Breast epithelium (tissue), 4 donors: ENCODE data around the gene DPEP1. TPM values are rescaled to one million over a fixed set of nuclear protein-coding genes. Genes with fewer than 3 reads are reported as not detected.
"Not testable (repeated sequence)": the region's sequence is repeated elsewhere in the genome, so short reads cannot be mapped to it uniquely, and the experiment has no call there.

Experiments
- DNase-seq, 2 donors: peaks; one replicate each; pipeline ENCODE4 v3.0.0-alpha.2; 2019; ENCODE audit warnings: low spot score in 2 of 2
- H3K27ac ChIP-seq, 2 donors: fragments of 200-600 bp; sonication (generic) in 1 of 2; one replicate each; pipeline ENCODE4 v1.5.1; 2016 to 2019; ENCODE audit warnings: mild to moderate bottlenecking in 1 of 2
- H3K27me3 ChIP-seq, 2 donors: fragments of 200-600 bp; sonication (generic) in 1 of 2; one replicate each; pipeline versions ENCODE4 v1.5.1 to v1.6.0; 2017 to 2019; ENCODE audit warnings: control low read depth in 1 of 2, mild to moderate bottlenecking in 1 of 2
- H3K36me3 ChIP-seq: fragments of 200-600 bp; one replicate; pipeline ENCODE4 v1.5.1; 2019
- H3K4me1 ChIP-seq, 2 donors: fragments of 200-600 bp; sonication (generic); one replicate each; pipeline ENCODE4 v1.5.1; 2016 to 2019; ENCODE audit warnings: control low read depth in 1 of 2
- H3K4me3 ChIP-seq, 3 donors: fragments of 200-600 bp; sonication (generic); 1 replicate in 2 of 3; 2 replicates in 1 of 3; pipeline ENCODE4 v1.5.1; 2016 to 2019; ENCODE audit warnings: mild to moderate bottlenecking in 3 of 3, moderate library complexity in 2 of 3
- H3K9me3 ChIP-seq, 2 donors: fragments of 200-600 bp; sonication (generic) in 1 of 2; one replicate each; pipeline ENCODE4 v1.5.1; 2016 to 2019; ENCODE audit warnings: control low read depth in 1 of 2
- POLR2A ChIP-seq: fragments of 450-650 bp; IDR thresholded peaks from one replicate; pipeline ENCODE4 v1.6.1; 2016; ENCODE audit warnings: antibody characterized with exemption, mild to moderate bottlenecking, moderate library complexity
- POLR2AphosphoS5 ChIP-seq, 3 donors: sonication (generic); formaldehyde crosslinking; IDR thresholded peaks; one replicate each; pipeline ENCODE4 v1.6.1; 2017; ENCODE audit warnings: antibody characterized with exemption in 3 of 3
- intact Hi-C: fragments of 100-400 bp; cut with DNase I; formaldehyde crosslinking; loops from one replicate; pipeline ENCODE4 v1.15.1; 2023; ENCODE audit warnings: low total_unique reads
- total RNA-seq, 3 donors: library from RNA; depleted of rRNA; stranded (reverse); fragments of >200 nt; gene quantifications; one replicate each; pipeline ENCODE4 v1.1.0, GENCODE V29; 2016
- TF ChIP-seq, protein P1 (sequence below), 3 donors: fragments of 450-650 bp; IDR thresholded peaks; one replicate each; pipeline ENCODE4 v1.5.1; 2016 to 2017; ENCODE audit warnings: antibody characterized with exemption in 3 of 3, mild to moderate bottlenecking in 3 of 3, moderate library complexity in 3 of 3

Gene DPEP1
- total RNA-seq, 3 donors from 2014 or later, result 0.59 to 0.98 (median 0.80) TPM

DNA sequence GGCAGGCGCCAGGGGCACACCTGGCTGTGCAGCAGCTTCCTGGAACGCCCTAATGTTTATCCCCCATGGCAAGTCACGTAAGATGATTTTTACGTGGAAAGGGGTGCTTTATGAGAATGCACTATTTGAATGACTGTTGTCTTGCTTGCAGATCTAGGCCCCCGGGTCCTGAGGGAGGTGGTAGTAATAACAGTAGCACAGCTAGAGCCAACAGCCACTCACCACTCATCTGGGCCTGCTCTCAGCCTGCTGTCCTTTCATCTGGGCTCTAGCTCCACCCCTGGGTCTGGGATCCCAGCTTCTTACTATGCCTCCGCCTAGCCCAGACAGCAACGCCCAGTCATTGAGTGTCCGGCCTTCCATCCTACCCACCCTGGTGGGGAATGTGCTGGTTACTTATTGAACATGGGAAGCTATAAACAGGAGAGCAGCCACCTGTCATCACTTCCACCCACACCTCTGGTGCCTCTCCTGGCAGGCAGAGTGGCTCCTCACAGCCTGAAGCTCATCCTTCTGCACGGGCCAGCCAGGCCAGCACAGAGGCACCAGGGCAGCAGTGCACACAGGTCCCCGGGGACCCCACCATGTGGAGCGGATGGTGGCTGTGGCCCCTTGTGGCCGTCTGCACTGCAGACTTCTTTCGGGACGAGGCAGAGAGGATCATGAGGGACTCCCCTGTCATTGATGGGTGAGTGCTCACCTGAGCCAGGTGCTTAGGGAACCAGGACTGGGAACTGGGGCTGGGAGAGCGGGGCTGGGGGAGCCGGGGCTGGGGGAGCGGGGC lies 16.6 kb downstream of the DPEP1 start:
- intact Hi-C loops, result loop anchor here (10.0 kb wide), 1 partner anchor 455 kb away; the partner anchor contains the start of gene CDH15
- TF ChIP-seq POLR2AphosphoS5 (IDR thresholded peaks at IDR 0.05) (no peak), POLR2A (no peak)
- TF ChIP-seq, protein P1, sequence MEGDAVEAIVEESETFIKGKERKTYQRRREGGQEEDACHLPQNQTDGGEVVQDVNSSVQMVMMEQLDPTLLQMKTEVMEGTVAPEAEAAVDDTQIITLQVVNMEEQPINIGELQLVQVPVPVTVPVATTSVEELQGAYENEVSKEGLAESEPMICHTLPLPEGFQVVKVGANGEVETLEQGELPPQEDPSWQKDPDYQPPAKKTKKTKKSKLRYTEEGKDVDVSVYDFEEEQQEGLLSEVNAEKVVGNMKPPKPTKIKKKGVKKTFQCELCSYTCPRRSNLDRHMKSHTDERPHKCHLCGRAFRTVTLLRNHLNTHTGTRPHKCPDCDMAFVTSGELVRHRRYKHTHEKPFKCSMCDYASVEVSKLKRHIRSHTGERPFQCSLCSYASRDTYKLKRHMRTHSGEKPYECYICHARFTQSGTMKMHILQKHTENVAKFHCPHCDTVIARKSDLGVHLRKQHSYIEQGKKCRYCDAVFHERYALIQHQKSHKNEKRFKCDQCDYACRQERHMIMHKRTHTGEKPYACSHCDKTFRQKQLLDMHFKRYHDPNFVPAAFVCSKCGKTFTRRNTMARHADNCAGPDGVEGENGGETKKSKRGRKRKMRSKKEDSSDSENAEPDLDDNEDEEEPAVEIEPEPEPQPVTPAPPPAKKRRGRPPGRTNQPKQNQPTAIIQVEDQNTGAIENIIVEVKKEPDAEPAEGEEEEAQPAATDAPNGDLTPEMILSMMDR (IDR thresholded peaks at IDR 0.05), result no peak
- Histone ChIP-seq H3K27me3 (peaks cover 0 to 32% of the 10 kb centered on the region in 2 donors), H3K9me3 (no peaks in the 10 kb centered on the region), H3K27ac (no peak overlapping the region), H3K4me1 (no peaks in the 10 kb centered on the region), H3K4me3 (no peak overlapping the region), H3K36me3 (no peaks in the 10 kb centered on the region)
- DNase-seq, result no peak

GRCh38 chr16:89633064-89633631 lies 19.7 kb downstream of the DPEP1 start:
- no peak for DNase-seq
- H3K4me1 ChIP-seq, result no peaks in the 10 kb centered on the region
- peaks cover 0 to 32% of the 10 kb centered on the region in 2 donors for H3K27me3 ChIP-seq
- H3K36me3 ChIP-seq, result no peaks in the 10 kb centered on the region
- TF ChIP-seq, protein P1 (IDR thresholded peaks at IDR 0.05), result no peak
- TF ChIP-seq POLR2A (no peak), POLR2AphosphoS5 (IDR thresholded peaks at IDR 0.05) (no peak)
- no peak overlapping the region for H3K4me3 ChIP-seq
- no peaks in the 10 kb centered on the region for H3K9me3 ChIP-seq
- H3K27ac ChIP-seq, result no peak overlapping the region
- intact Hi-C loops, result no loop called here

DNA sequence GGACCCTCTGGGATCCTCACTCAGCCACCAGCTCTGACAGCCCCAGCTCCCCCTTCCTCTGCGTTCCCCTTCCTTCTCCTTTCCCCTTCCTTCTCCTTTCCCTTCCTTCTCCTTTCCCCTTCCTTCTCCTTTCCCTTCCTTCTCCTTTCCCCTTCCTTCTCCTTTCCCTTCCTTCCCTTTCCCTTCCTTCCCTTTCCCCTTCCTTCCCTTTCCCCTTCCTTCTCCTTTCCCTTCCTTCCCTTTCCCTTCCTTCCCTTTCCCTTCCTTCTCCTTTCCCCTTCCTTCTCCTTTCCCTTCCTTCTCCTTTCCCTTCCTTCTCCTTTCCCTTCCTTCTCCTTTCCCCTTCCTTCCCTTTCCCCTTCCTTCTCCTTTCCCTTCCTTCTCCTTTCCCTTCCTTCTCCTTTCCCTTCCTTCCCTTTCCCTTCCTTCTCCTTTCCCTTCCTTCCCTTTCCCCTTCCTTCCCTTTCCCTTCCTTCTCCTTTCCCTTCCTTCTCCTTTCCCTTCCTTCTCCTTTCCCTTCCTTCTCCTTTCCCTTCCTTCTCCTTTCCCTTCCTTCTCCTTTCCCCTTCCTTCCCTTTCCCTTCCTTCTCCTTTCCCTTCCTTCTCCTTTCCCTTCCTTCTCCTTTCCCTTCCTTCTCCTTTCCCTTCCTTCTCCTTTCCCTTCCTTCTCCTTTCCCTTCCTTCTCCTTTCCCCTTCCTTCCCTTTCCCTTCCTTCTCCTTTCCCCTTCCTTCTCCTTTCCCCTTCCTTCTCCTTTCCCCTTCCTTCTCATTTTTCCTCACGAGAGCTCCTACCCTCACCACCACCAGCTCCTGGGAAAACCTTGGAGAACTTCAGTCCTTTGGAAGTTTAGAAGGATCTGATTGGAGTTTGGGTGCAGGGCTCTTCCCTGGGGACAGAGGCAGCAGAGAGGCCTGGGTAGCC lies 21.3 kb downstream of the DPEP1 start:
- intact Hi-C loops, result not testable (repeated sequence)

GRCh38 chr16:89636663-89637062 lies 23.2 kb downstream of the DPEP1 start:
- intact Hi-C loops, result no loop called here
- peaks cover 0 to 4% of the 10 kb centered on the region in 2 donors for H3K4me1 ChIP-seq
- TF ChIP-seq POLR2AphosphoS5 (IDR thresholded peaks at IDR 0.05) (no peak), POLR2A (no peak)
- TF ChIP-seq, protein P1 (IDR thresholded peaks at IDR 0.05), result no peak

More for the DNA sequence above, 21.3 kb downstream of the DPEP1 start:
- H3K4me3 ChIP-seq, DNase-seq, H3K36me3 ChIP-seq, H3K9me3 ChIP-seq, H3K27ac ChIP-seq, H3K4me1 ChIP-seq: not testable (repeated sequence)
- H3K27me3 ChIP-seq, result peaks cover 0 to 32% of the 10 kb centered on the region in 2 donors

GRCh38 chr16:89637379-89637778 lies 23.9 kb downstream of the DPEP1 start:
- H3K4me1 ChIP-seq, result peaks cover 0 to 4% of the 10 kb centered on the region in 2 donors
- no peak for DNase-seq
- TF ChIP-seq POLR2AphosphoS5 (IDR thresholded peaks at IDR 0.05) (no peak), POLR2A (no peak)
- TF ChIP-seq, protein P1 (IDR thresholded peaks at IDR 0.05), result no peak
- intact Hi-C loops, result no loop called here
- H3K4me3 ChIP-seq, result no peak overlapping the region
- H3K27ac ChIP-seq, result no peak overlapping the region
- no peaks in the 10 kb centered on the region for H3K9me3 ChIP-seq
- no peaks in the 10 kb centered on the region for H3K36me3 ChIP-seq
- peaks cover 0 to 18% of the 10 kb centered on the region in 2 donors for H3K27me3 ChIP-seq

More at GRCh38 chr16:89636663-89637062, 23.2 kb downstream of the DPEP1 start:
- H3K4me3 ChIP-seq, result no peak overlapping the region
- no peak overlapping the region for H3K27ac ChIP-seq
- DNase-seq, result no peak
- H3K27me3 ChIP-seq, result peaks cover 0 to 25% of the 10 kb centered on the region in 2 donors
- H3K9me3 ChIP-seq, result no peaks in the 10 kb centered on the region
- no peaks in the 10 kb centered on the region for H3K36me3 ChIP-seq
